Heart right ventricle (tissue), 16 donors: Measurements from ENCODE around the gene NCAM2. TPM values are rescaled to one million over a fixed set of nuclear protein-coding genes. Genes with fewer than 3 reads are reported as not detected.

Source experiments
- ATAC-seq, 8 donors: fragments of 200-7000 bp; cut with Tn5 transposase; one replicate each; pipeline ENCODE4 v1.9.1; 2020; ENCODE audit warnings: mild to moderate bottlenecking in 8 of 8, moderate library complexity in 8 of 8, moderate number of reproducible peaks in 1 of 8
- DNase-seq, 2 donors: peaks; one replicate each; pipeline ENCODE4 v3.0.0-alpha.2; 2020
- H3K27ac ChIP-seq, 10 donors: fragments of 200-600 bp; sonication (generic) in 2 of 10; one replicate each; pipeline versions ENCODE4 v1.5.0 to v1.8.0; 2020 to 2022; ENCODE audit warnings: mild to moderate bottlenecking in 3 of 10
- H3K27me3 ChIP-seq, 7 donors: fragments of 200-600 bp; one replicate each; pipeline ENCODE4 v1.8.0; 2021 to 2022; ENCODE audit warnings: mild to moderate bottlenecking in 2 of 7
- H3K36me3 ChIP-seq, 9 donors: fragments of 200-600 bp; sonication (generic) in 1 of 9; one replicate each; pipeline versions ENCODE4 v1.5.0 to v1.8.0; 2020 to 2022; ENCODE audit warnings: mild to moderate bottlenecking in 2 of 9
- H3K4me1 ChIP-seq, 9 donors: fragments of 200-600 bp; sonication (generic) in 1 of 9; one replicate each; pipeline versions ENCODE4 v1.5.0 to v1.8.0; 2020 to 2022; ENCODE audit warnings: mild to moderate bottlenecking in 4 of 9
- H3K4me3 ChIP-seq, 10 donors: fragments of 200-600 bp; sonication (generic) in 2 of 10; one replicate each; pipeline versions ENCODE4 v1.5.0 to v1.8.0; 2020 to 2022; ENCODE audit warnings: mild to moderate bottlenecking in 7 of 10, moderate library complexity in 2 of 10
- H3K9me3 ChIP-seq, 11 donors: fragments of 200-600 bp in 10 of 11; sonication (generic) in 2 of 11; one replicate each; pipeline versions ENCODE4 v1.5.0 to v1.8.0; 2013 to 2022; ENCODE audit warnings: mild to moderate bottlenecking in 2 of 11, control low read depth in 1 of 11, moderate library complexity in 1 of 11
- CTCF ChIP-seq, 9 donors: fragments of 200-600 bp; sonication (generic) in 2 of 9; IDR thresholded peaks; one replicate each; pipeline versions ENCODE4 v1.5.0 to v1.8.0; 2021 to 2022; ENCODE audit warnings: antibody characterized with exemption in 9 of 9, mild to moderate bottlenecking in 5 of 9, moderate library complexity in 1 of 9
- WGBS, 2 donors: extraction: QIAGEN DNeasy Blood & Tissue Kit; methylation state at CpG; one replicate each; pipeline ENCODE4 v1.1.7; 2013; ENCODE audit warnings: inconsistent platforms in 1 of 2; 5-methylcytosine and 5-hydroxymethylcytosine counted together
- intact Hi-C, 10 donors: fragments of 100-400 bp; cut with DNase I; formaldehyde crosslinking; loops; one replicate each; pipeline versions ENCODE4 v1.11.1 to v1.14.2; 2022
- polyA plus RNA-seq, 2 donors: library from polyadenylated mRNA; stranded (reverse); fragments of 200-250 nt; gene quantifications; one replicate each; pipeline ENCODE4 v1.2.3, GENCODE V29; 2013
- total RNA-seq, 10 donors: library from RNA; stranded (reverse); fragmentation: NEBNext Ultra II Directional in 3 of 10; extraction: Animal tissue kit (Norgen Biotek cat#: 25700) in 3 of 10; gene quantifications; one replicate each; pipeline versions ENCODE4 v1.2.1 to v1.2.4, GENCODE V29; 2021 to 2023
- donor health status: Arrhythmogenic right ventricular cardiomyopathy.
- donor health status: ischemic (EF 13 %, LVEDD 7.1; RV severe dilation, severe dysfunction).
- donor health status: healthy with polysubstance abuse.
- donor health status: DM: no; HTN: yes; CAD: no.
- donor health status: DM: no; HTN: no; CAD: no.
- donor health status: ischemic (EF 25% LVEDD 6.9; RV normal size, moderate dysfunction).
- donor health status: ischemic (EF 25% LVEDD 5.7; RV mildly dilated, moderate dysfunction).
- donor health status: healthy.
- donor health status: DM: yes; HTN: yes; CAD: no.
- donor health status: Ischemic cardiomyopathy.
- donor health status: ischemic (EF 35%, LVEDD 5.7; RV mildly dilated, moderate dysfunction).
- donor health status: nonischemic (EF 11% LVEDD 7.7; RV severe dilation, severe dysfunction).
- donor health status: DM: yes; HTN: yes; CAD: no.
- donor health status: PGD.
- donor health status: ischemic (EF 29% LVEDD 5.4; RV normal size, mild dysfunction).
- donor health status: nonischemic (EF 23%, LVEDD 6.1; RV moderate dilation, normal function).

The NCAM2 gene
- total and polyA plus RNA-seq, 12 donors, result 0.25 to 8.9 (median 3.1) TPM

- WGBS, 2 donors, result 75 to 85% methylated on average over 2 of the region's 2 CpGs
- H3K4me1 ChIP-seq, result no peaks in the 10 kb centered on the region
Observed at GRCh38 chr21:21119091-21119490, 120.9 kb downstream of the NCAM2 start.

GRCh38 chr21:21122680-21123079, 124.5 kb downstream of the NCAM2 start:
- Histone ChIP-seq H3K27ac (no peak overlapping the region), H3K4me3 (no peak overlapping the region), H3K36me3 (no peaks in the 10 kb centered on the region), H3K4me1 (no peaks in the 10 kb centered on the region), H3K27me3 (no peaks in the 10 kb centered on the region), H3K9me3 (peaks cover 0 to 3% (median 0%) of the 10 kb centered on the region in 11 donors)
- peak in 1 of 8 donors; percentile 51 for ATAC-seq
- no peak for DNase-seq
- intact Hi-C loops, result no loop called here
- TF ChIP-seq CTCF (IDR thresholded peaks at IDR 0.05), result no peak
- 50 to 70% methylated on average over 3 of the region's 3 CpGs for WGBS, 2 donors

More at GRCh38 chr21:21119091-21119490, 120.9 kb downstream of the NCAM2 start:
- intact Hi-C loops, result no loop called here
- no peaks in the 10 kb centered on the region for H3K27me3 ChIP-seq
- no peak overlapping the region for H3K4me3 ChIP-seq
- no peak for DNase-seq
- no peak overlapping the region for H3K27ac ChIP-seq
- no peak for TF ChIP-seq CTCF (IDR thresholded peaks at IDR 0.05)
- H3K36me3 ChIP-seq, result no peaks in the 10 kb centered on the region
- no peak for ATAC-seq
- no peaks in the 10 kb centered on the region for H3K9me3 ChIP-seq

- H3K4me1 ChIP-seq, result peaks cover 0 to 5% (median 0%) of the 10 kb centered on the region in 9 donors
- intact Hi-C loops, result no loop called here
- H3K9me3 ChIP-seq, result peaks cover 0 to 5% (median 0%) of the 10 kb centered on the region in 11 donors
- DNase-seq, result no peak
- TF ChIP-seq CTCF (IDR thresholded peaks at IDR 0.05), result no peak
- no peak for ATAC-seq
- H3K4me3 ChIP-seq, result no peak overlapping the region
- H3K27me3 ChIP-seq, result no peaks in the 10 kb centered on the region
- no peak overlapping the region for H3K27ac ChIP-seq
- H3K36me3 ChIP-seq, result no peaks in the 10 kb centered on the region
Observed at GRCh38 chr21:21132390-21132789, 134.2 kb downstream of the NCAM2 start.

GRCh38 chr21:21137986-21138385, 139.8 kb downstream of the NCAM2 start:
- ATAC-seq, result no peak
- WGBS, 2 donors, result 2 to 9% methylated on average over 2 of the region's 2 CpGs
- Histone ChIP-seq H3K36me3 (no peaks in the 10 kb centered on the region), H3K4me1 (no peaks in the 10 kb centered on the region), H3K27me3 (no peaks in the 10 kb centered on the region), H3K9me3 (peaks cover 0 to 3% (median 0%) of the 10 kb centered on the region in 11 donors), H3K27ac (no peak overlapping the region), H3K4me3 (no peak overlapping the region)
- intact Hi-C loops, result no loop called here
- no peak for TF ChIP-seq CTCF (IDR thresholded peaks at IDR 0.05)
- DNase-seq, result no peak
